ENCODE data around the gene LTB.
"Not testable (repeated sequence)": the region's sequence is repeated elsewhere in the genome, so short reads cannot be mapped to it uniquely, and the experiment has no call there.

LTB gene

DNA sequence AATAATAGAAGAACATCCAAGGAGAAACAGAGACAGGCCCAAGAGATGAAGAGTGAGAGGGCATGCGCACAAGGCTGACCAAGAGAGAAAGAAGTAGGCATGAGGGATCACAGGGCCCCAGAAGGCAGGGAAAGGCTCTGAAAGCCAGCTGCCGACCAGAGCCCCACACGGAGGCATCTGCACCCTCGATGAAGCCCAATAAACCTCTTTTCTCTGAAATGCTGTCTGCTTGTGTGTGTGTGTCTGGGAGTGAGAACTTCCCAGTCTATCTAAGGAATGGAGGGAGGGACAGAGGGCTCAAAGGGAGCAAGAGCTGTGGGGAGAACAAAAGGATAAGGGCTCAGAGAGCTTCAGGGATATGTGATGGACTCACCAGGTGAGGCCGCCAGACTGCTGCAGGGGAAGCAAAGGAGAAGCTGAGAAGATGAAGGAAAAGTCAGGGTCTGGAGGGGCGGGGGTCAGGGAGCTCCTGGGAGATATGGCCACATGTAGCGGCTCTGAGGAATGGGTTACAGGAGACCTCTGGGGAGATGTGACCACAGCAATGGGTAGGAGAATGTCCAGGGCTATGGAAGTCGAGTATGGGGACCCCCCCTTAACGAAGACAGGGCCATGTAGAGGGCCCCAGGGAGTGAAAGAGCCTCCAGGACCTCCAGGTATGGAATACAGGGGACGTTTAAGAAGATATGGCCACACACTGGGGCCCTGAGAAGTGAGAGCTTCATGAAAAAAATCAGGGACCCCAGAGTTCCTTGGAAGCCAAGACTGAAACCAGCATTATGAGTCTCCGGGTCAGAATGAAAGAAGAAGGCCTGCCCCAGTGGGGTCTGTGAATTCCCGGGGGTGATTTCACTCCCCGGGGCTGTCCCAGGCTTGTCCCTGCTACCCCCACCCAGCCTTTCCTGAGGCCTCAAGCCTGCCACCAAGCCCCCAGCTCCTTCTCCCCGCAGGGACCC lies 7.8 kb downstream of the LTB start:
- no peak for DNase-seq

- DNase-seq, result no peak
Observed at GRCh38 chr6:31573239-31574105, 8.8 kb downstream of the LTB start.

- no peak for DNase-seq
Observed at GRCh38 chr6:31572041-31572911, 9.9 kb downstream of the LTB start, which contains the start of gene LTA. Gene LTA (plus strand): TSS chr6:31572289. CDS start chr6:31572743, 454 bp downstream.

DNA sequence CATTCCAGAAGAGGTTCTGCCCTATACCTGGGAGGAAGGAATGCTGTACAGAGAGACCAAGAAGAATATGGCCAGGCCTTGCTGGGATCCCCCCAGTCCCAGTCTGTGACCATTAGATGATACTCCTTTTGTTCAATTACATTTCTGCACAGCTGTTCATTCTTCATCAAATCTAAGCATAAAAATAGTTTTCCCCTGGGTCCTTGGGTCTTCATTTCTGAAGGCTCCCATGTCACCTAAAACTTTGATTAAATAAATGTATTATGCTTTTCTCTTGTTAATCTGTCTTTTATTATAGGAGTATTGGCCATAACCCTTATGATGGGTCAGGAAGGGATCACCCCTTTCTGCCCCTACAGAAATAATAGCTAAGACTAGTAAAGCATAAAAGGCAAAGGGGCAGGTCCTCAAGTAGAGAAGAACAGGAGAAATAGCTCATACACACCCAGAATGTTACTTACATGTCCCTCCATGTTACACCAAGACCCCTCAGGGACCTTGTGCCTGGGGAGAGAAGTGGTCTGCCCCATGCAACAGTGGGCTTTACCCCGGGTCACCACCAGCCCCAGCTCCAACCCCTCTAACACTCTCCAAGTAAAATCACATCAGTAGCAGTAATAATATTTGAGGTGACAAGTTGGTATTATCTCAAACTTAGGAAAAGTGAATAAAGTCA lies 12.2 kb downstream of the LTB start:
- no peak for DNase-seq

GRCh38 chr6:31568537-31568961 lies 13.7 kb downstream of the LTB start:
- DNase-seq, result no peak

- no peak for DNase-seq
Observed at GRCh38 chr6:31567531-31568370, 14.5 kb downstream of the LTB start.

DNA sequence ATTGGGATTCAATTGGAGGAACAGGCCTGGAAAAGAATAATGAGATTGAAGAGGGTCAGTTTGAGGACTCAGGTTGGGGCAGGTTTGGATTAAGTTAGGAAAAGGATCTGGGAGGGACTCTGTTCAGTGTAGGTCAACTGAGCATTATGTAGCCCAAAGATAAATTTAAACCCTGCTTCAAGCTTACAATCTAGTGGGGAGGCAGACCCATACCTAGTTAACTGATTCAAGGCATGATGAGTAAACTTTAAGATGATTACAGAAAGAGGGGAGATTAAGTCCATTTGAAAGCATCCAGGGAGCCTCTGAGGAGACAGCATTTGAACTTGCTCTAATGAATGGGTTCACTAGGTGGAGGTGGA lies 21.5 kb downstream of the LTB start:
- DNase-seq, result no peak

DNA sequence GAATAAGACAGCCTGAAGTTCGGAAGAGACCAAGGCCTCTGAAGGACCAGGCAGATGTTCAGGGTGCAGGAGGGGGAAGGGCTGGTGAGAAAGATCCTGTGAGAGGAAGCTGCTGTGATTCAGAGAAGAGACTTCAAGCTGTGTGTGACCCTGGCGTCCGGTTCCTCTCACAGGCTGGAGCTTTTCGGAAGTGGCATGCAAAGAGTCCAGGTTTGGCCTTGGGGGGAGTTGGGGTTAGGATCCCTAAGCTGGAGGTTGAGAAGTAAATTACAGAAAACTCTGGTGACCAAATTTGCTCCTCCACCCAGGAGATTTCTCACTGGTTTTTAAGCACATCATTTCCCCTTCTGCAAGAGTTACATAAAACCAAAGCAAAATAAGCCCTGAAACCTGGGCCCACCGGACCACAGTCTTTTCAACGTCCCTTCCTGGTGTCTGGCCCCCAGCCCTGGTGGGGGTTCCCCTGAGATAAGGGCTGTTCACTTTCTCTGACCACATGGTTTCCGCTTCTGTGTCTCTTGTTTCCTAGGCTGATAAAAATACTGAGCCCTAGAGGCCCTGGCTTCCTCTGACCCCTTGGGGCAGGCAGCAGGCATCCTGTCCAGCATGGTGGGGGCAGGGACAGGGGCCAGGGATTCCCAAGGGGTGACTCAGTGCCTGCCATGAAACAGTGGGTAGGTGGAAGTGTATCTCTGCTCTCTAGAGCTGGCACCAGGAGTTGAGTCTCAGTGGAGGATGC lies 22.1 kb downstream of the LTB start:
- DNase-seq, result no peak

DNA sequence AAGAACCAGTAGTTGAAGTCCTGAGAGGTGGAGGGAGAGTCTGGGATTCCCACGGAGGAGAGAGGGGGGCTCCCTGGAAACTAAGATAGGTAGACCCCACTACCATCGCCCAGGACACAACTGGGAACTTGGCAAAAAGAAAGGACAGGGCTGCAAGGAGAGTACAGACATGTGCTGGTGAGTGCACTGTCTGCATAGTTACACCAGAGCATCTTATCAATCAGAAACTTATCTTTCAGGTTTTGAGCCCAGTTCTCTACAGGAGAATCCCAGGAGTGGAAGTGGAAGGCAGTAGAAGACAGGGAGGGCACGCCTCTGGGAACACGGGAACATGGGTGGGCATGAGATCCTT lies 22.6 kb downstream of the LTB start:
- DNase-seq, result no peak

GRCh38 chr6:31558631-31559500 lies 23.4 kb downstream of the LTB start:
- no peak for DNase-seq

GRCh38 chr6:31558318-31558625 lies 24.0 kb downstream of the LTB start:
- no peak for DNase-seq

DNA sequence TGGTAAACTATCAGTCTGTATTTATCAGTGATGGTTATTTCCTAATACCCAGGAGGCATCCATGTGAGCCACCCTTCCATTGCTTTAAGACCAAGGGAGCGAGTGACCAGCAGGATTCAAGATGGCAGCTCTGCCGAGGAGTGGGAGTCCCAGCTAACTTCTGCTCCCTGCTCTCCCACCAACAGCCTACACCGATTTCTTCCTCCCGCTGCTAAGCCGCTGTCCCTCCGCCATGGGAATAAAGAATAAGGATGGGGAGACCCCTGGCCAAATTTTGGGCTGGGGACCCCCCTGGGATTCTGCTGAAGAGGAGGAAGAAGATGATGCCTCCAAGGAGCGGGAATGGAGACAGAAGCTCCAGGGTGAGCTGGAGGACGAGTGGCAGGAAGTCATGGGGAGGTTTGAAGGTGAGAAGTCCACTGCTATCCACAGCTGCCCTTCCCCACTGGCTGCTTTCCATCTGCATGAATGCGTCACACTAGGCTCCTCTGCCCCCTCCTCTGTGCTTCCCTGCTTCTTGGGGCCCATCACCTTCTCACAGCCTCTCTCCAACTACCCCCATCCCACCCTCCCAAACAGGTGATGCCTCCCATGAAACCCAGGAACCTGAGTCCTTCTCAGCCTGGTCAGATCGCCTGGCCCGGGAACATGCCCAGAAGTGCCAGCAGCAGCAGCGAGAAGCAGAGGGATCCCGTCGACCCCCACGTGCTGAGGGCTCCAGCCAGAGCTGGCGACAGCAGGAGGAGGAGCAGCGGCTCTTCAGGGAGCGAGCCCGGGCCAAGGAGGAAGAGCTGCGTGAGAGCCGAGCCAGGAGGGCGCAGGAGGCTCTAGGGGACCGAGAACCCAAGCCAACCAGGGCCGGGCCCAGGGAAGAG lies 24.5 kb downstream of the LTB start:
- DNase-seq, result no peak

GRCh38 chr6:31556307-31556706 lies 25.9 kb downstream of the LTB start:
- no peak for DNase-seq

DNA sequence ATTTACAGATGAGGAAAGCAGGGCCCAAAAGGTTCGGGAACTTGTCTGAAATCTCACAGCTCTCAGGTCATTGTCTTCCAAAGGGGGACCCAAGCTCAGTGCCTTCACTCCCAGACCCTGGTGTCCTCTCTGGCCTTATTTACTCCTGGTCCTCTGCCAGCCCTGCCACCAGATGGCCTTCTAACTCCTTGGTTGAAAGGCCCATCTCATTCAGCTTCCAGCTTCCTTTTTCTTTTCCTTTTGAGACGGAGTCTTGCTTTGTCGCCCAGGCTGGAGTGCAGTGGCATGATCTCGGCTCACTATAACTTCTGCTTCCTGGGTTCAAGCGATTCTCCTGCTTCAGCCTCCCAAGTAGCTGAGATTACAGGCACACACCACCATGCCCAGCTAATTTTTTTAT lies 30.9 kb downstream of the LTB start:
- not testable (repeated sequence) for DNase-seq

DNA sequence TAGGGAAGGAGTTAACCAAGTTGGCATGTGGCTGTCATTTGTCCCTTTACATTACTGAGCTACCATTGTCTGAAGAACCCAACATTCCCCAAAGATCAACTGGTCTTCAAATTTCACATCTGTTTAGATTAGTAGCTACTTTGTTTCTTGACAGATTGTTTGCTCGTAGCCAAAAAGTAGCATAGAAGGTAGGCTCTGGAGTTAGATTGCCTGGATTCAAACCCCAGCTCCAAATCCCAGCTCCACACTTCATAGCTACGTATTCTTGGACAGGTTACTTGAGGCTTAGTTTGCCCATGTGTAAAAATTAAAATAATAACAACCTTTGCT lies 33.7 kb downstream of the LTB start:
- DNase-seq, result no peak

GRCh38 chr6:31547727-31548543 lies 34.3 kb downstream of the LTB start:
- DNase-seq, result no peak

DNA sequence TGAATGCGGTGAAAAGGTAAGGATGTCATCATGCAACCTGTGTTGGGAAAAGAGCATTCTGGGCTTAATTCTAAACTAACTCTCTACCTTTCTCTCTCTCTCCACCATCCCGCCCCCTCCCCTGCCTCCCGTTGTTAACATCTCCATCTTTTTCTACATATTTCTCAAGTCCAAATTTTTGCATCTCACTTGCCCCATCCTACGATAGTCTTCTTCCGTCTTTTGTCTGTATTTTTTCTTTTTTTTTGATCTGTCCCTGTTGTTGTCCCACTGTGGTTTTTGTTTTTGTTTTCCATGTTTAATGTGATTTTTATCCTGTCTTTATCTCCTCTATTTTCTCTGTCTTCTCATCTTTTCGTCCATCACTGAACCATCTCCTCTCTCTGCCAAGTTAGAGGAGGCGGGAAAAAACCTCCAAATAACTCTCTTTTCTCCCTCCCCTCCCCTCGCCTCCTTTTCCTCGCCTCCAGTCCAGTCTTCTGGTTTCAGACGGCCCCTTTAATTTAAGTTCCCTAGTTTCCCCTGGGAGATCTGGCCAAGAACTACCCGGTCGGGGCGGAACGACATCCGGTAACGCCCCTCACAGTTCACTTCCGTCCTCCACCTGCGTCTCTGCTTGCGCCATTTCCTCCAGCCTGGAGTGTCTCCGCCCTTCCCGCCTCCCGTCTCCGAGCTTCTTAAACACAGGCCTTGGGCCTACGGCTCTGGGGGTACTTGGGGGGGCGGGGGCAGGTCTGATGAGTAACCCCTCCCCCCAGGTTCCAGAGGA lies 35.1 kb downstream of the LTB start, which contains the start of gene NFKBIL1:
TSS of gene NFKBIL1 (plus strand) at position 651 of the 769 bp plus-strand sequence. CDS start at position 738, 87 bp downstream.
- peak; percentile 92 for DNase-seq

Data from DMS153 (cell line).